ENCODE measurements around the gene MAGI2.

MAGI2 gene

GRCh38 chr7:78399033-78399769 is 1054.3 kb downstream of the MAGI2 start:
- ATAC-seq (ENCODE audit: insufficient read depth, low read depth) = no peak
- Histone ChIP-seq H2AFZ (ENCODE audit: low read depth, low read length) (no peak overlapping the region), H3K79me2 (ENCODE audit: insufficient read depth, low read length) (no peaks in the 10 kb centered on the region), H3K4me3 (ENCODE audit: low read depth in 1 of 2, low read length in 2 of 2) (no peak overlapping the region), H3K4me1 (ENCODE audit: insufficient read depth, low read length) (no peaks in the 10 kb centered on the region), H3K9ac (ENCODE audit: low read depth, low read length) (no peak overlapping the region), H3K36me3 (ENCODE audit: insufficient read depth, low read length) (no peaks in the 10 kb centered on the region), H3K27me3 (ENCODE audit: insufficient read depth, low read length, poor library complexity) (peaks cover 22% of the 10 kb centered on the region), H3K4me2 (ENCODE audit: insufficient read depth, low read length) (no peak overlapping the region), H4K20me1 (ENCODE audit: insufficient read depth, low read length) (no peaks in the 10 kb centered on the region), H3K9me3 (ENCODE audit: insufficient read depth, low read length, severe bottlenecking) (no peaks in the 10 kb centered on the region), H3K27ac (ENCODE audit: low read length) (no peak overlapping the region)
- TF ChIP-seq CTCF (IDR thresholded peaks at IDR 0.05; ENCODE audit: borderline replicate concordance, extremely low read depth, low read length, poor library complexity, severe bottlenecking) = no peak
- no peak for TF ChIP-seq EZH2 (IDR thresholded peaks at IDR 0.05; ENCODE audit: borderline replicate concordance, low read depth, low read length, severe bottlenecking)
- DNase-seq = no peak

GRCh38 chr7:78398576-78398975 is 1054.9 kb downstream of the MAGI2 start:
- H3K4me2 ChIP-seq (ENCODE audit: insufficient read depth, low read length) = no peak overlapping the region
- peaks cover 22% of the 10 kb centered on the region for H3K27me3 ChIP-seq (ENCODE audit: insufficient read depth, low read length, poor library complexity)
- no peak overlapping the region for H3K9ac ChIP-seq (ENCODE audit: low read depth, low read length)
- no peaks in the 10 kb centered on the region for H3K36me3 ChIP-seq (ENCODE audit: insufficient read depth, low read length)
- H3K27ac ChIP-seq (ENCODE audit: low read length) = no peak overlapping the region
- no peaks in the 10 kb centered on the region for H4K20me1 ChIP-seq (ENCODE audit: insufficient read depth, low read length)
- H2AFZ ChIP-seq (ENCODE audit: low read depth, low read length) = no peak overlapping the region
- TF ChIP-seq CTCF (IDR thresholded peaks at IDR 0.05; ENCODE audit: borderline replicate concordance, extremely low read depth, low read length, poor library complexity, severe bottlenecking) = no peak
- TF ChIP-seq EZH2 (IDR thresholded peaks at IDR 0.05; ENCODE audit: borderline replicate concordance, low read depth, low read length, severe bottlenecking) = no peak
- no peak for DNase-seq
- H3K4me1 ChIP-seq (ENCODE audit: insufficient read depth, low read length) = no peaks in the 10 kb centered on the region
- H3K9me3 ChIP-seq (ENCODE audit: insufficient read depth, low read length, severe bottlenecking) = no peaks in the 10 kb centered on the region
- H3K4me3 ChIP-seq (ENCODE audit: low read depth in 1 of 2, low read length in 2 of 2) = no peak overlapping the region
- ATAC-seq (ENCODE audit: insufficient read depth, low read depth) = no peak
- no peaks in the 10 kb centered on the region for H3K79me2 ChIP-seq (ENCODE audit: insufficient read depth, low read length)

GRCh38 chr7:78398081-78398480 is 1055.4 kb downstream of the MAGI2 start:
- no peaks in the 10 kb centered on the region for H3K9me3 ChIP-seq (ENCODE audit: insufficient read depth, low read length, severe bottlenecking)
- no peak overlapping the region for H3K4me3 ChIP-seq (ENCODE audit: low read depth in 1 of 2, low read length in 2 of 2)
- H3K27ac ChIP-seq (ENCODE audit: low read length) = no peak overlapping the region
- no peak overlapping the region for H3K9ac ChIP-seq (ENCODE audit: low read depth, low read length)
- H2AFZ ChIP-seq (ENCODE audit: low read depth, low read length) = no peak overlapping the region
- no peak overlapping the region for H3K4me2 ChIP-seq (ENCODE audit: insufficient read depth, low read length)
- ATAC-seq (ENCODE audit: insufficient read depth, low read depth) (no peak), DNase-seq (no peak)
- no peak for TF ChIP-seq EZH2 (IDR thresholded peaks at IDR 0.05; ENCODE audit: borderline replicate concordance, low read depth, low read length, severe bottlenecking)
- TF ChIP-seq CTCF (IDR thresholded peaks at IDR 0.05; ENCODE audit: borderline replicate concordance, extremely low read depth, low read length, poor library complexity, severe bottlenecking) = no peak
- no peaks in the 10 kb centered on the region for H3K36me3 ChIP-seq (ENCODE audit: insufficient read depth, low read length)
- H3K27me3 ChIP-seq (ENCODE audit: insufficient read depth, low read length, poor library complexity) = peaks cover 22% of the 10 kb centered on the region
- H3K79me2 ChIP-seq (ENCODE audit: insufficient read depth, low read length) = no peaks in the 10 kb centered on the region
- H4K20me1 ChIP-seq (ENCODE audit: insufficient read depth, low read length) = no peaks in the 10 kb centered on the region
- H3K4me1 ChIP-seq (ENCODE audit: insufficient read depth, low read length) = no peaks in the 10 kb centered on the region

Measured in DND-41 (cell line).